GM21390 (cell line): ENCODE data around the gene PDGFD.

Experiments used
- ATAC-seq: cut with Tn5 transposase; IDR thresholded peaks from one replicate; pipeline ENCODE4 v1.9.1; 2021; ENCODE audit not compliant: unreplicated experiment

PDGFD gene

DNA sequence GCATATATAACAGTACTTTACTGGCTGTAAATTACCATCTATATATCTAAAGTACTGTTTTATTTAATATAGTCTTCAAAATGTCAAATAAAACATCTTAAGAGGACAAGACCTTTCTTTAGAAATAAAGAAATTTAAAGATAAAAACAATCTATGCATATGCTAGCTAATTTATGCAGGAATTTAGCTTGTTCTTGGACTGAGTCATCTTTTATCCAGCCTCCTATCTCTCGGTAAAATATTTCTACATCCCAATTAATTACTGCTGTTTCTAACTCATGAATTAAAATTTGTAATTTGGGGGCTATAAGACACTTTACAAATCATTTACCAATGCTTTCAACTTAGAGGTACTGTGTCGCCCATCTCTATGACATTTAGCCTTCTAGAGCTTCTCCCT, 200.3 kb downstream of the PDGFD start:
- no peak for ATAC-seq

GRCh38 chr11:103961010-103961409, 202.9 kb downstream of the PDGFD start:
- no peak for ATAC-seq

GRCh38 chr11:103960108-103960507, 203.8 kb downstream of the PDGFD start:
- ATAC-seq = no peak

DNA sequence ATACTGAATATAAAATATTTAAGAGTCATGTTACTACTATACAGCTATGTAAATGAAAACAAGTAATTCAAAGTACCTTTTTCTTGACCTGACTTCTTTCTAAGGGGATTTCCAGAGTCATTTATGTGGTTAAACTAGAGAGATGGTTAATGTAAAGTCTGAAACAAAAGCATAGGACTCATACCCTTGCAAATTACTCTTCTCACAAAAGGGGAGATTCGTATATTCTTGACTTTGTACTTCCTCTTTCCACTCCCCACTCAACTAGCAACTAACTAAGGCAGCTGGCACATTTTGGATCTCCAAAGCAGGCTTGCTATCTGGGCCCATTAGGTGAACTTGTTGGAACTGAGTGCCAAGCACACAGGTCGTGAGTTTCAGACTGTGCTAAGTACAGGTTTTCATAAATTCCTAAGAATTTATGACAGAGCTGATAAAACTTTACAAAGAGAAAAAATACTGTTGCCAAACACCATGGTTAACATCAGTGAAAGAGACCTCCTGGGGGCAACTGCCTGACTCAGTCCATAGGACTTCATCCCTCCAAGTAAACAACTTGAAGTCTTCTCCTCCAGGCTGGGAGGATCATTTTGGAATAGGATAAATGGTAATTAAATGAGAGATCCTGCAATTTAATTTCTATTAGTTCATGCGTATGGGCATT, 204.5 kb downstream of the PDGFD start:
- peak; percentile 96 for ATAC-seq

DNA sequence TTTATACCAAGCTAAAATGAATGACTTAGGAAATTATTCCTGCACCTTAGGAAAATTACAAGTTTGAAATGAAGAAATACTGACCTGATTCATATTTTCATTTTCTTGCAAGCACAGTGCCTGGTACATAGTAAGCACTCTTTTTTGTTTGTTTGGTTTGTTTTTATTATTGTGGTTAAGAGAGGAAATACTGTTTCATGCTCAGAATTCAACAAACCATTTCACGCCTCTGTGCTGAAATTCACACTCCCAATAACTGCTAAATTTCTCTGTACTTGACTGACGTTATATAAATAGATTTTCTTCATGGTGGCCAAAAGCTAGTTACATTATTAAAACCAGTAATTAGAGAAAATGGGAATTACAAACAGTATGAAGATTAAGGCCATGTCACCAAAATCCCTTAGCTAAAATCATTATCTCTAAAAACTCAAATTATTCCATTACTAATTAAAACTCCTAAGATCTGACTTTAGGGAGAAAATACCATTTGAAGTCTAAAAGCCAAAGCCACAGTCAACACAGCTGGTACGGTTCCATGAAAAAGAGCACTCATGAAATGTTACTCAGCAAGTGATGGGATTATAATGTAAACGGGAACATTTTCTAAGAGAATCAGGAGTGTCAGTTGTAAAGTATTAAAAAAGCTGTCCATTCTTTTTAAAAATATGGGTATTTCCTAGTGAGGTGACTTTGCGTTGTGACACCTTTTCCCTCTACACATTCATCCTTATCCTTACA, 205.3 kb downstream of the PDGFD start:
- peak; percentile 62 for ATAC-seq

DNA sequence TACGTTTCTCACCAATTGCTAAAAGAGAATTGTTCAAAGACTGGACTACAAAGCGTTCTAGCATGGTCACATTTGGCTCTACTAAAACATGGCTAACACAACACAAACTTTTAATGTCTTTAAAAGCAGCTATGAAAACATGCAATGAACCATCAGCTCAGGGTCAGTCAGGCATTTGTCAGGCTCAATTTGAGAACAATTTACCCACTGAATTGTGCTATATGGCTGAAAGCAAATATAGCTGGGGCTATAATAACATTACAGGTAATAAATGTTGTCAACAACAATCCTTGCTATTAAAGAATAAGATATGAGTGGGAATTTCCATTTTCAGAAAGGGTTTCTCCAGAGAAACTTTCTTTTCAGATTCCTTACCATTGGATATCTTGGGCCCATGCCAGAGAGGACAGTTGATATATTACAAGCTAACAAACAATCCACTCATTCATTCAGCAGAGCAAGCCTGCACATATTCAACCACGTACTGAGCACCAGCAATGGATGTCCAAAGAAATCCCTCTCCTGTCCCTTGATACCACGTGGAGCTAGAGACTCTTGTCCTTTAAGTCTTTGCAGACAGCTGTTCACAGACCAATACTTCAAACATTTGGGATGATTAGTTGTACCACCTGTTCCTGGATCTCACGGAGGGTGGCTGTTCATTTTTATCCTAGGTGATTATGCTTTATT, 210.0 kb downstream of the PDGFD start:
- ATAC-seq = no peak

DNA sequence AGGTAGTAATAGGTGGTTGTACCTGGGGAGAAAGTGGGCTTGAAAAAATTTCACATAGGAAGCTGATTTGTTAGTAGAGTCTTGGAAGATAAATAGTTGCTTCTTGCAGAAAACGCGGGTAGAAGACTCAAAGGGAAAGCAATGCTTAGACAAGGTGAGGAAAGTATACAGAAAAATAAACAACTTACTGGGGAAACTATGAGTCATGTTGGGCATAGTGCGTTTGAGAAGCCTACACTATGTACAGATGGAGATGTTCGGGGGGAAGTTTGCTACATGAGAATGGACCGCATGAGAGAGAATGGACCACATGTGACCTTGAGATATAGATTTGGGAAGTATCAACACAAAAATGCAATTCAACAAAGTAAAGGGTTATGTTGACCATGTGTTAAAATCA, 214.2 kb downstream of the PDGFD start:
- ATAC-seq = no peak

DNA sequence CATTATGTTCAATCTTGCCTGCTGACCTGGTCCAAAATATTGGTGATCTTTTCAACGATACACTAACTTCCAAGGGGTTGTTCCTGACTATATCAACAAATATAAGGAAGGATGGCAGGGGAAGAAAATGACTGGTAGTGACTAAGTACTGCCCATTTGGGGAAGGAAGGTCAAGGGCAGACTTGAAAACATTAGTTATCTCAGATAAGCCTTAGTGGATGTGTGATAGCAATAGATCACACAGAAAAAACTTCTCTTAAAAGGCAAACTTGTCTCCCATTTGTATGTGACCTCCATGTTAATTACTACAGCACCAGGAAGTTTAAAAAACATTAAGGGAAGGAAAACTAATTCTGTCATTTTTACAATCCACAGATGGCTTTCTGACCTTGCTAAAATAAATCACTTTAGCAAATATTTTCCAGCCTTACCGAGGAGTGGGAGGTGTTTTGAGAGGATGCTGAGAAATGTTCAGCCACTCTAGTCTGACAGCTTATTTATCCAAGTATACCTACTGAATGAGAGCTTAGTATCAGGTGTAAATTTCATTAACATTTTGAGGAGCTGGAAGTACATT, 215.7 kb downstream of the PDGFD start:
- ATAC-seq = no peak

GRCh38 chr11:103947546-103947919, 216.4 kb downstream of the PDGFD start:
- ATAC-seq = no peak

DNA sequence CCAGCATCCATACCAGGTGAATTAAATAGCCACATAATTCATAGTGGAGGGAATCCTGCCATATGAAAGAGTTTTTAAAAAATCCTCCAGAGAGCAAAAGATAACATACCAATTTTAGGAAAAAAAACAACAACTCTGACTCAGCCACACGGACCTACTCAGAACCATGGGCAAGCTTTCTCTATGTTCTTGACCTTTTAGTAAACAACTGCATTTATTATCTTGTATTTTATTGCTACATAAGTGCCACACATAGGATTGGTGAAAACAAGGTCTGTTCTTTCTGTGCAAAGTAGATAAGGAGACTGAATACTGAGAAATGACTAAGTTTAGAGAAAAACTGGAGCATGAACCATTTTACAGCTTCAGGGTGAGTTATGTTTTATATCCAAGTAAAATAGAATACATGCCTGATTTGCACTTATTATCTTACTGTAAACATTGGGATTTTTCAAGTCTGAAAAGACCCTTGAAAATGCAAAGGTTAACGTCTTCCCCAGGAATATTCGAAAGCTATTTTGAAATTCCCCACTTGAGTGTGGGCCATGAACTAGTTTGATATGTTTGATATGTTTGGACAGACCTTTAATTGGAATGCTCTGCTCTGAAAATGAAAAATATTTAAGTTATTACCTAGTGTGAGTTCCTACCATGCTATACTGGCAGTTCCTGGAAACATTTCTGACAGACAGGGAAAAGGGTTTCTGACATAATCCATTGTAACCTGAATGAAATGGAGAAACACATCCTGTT, 217.0 kb downstream of the PDGFD start:
- ATAC-seq = no peak

DNA sequence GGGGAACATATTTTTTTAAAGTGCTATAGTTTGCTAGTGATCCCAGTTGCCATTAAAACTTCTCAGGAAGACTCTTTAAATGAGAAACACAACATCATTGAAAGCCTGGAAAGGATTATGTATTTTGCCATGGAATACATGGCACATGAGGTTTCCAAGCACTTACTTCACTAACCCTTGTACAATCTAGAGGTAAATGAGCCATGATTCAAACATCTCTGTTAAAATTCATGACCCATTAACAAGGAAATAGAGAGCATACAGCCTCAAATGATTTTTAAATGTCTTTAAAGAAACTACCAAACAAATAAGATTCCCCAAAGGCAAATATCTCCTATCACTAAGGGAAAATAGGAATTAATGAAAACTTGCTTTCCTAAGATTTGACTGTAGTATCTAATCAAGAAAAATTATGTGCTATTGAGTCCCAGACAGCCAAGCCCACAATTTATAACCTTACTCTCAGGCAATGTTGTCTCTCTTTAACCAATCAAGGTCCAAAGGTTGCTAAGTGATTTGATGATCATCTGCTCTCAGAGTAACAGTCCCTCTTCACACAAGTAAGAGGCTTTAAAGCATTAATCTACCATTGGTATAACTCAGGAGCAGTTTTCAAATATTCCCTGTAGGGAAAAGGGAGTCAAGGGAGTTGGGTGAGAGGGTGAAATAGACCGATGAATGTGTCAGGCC, 219.6 kb downstream of the PDGFD start:
- no peak for ATAC-seq

GRCh38 chr11:103942646-103943045, 221.3 kb downstream of the PDGFD start:
- no peak for ATAC-seq

- ATAC-seq = no peak
Measured at GRCh38 chr11:103940551-103940950, 223.4 kb downstream of the PDGFD start.

GRCh38 chr11:103939694-103940093, 224.3 kb downstream of the PDGFD start:
- ATAC-seq = no peak

DNA sequence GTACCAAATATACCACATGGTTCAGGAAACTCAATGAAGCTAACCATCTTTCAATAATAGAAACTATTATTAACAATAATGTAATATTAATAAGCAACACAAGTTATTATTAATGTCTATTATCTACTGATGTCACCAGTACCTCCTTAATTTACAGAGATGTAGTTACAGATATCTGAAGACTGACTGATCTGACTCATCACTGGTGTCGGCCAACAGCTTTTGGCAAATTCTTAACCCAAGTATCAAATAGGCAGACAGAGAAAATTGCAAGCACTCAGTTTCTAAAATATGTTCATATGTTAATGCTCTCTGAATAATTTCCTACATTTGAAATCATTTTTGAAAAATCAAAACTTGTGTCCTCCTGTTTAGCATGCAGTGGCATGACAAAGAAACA, 227.9 kb downstream of the PDGFD start:
- ATAC-seq = peak; percentile 52

GRCh38 chr11:103935219-103935618, 228.7 kb downstream of the PDGFD start:
- no peak for ATAC-seq

GRCh38 chr11:103929170-103929903, 234.6 kb downstream of the PDGFD start:
- peak; percentile 92 for ATAC-seq

DNA sequence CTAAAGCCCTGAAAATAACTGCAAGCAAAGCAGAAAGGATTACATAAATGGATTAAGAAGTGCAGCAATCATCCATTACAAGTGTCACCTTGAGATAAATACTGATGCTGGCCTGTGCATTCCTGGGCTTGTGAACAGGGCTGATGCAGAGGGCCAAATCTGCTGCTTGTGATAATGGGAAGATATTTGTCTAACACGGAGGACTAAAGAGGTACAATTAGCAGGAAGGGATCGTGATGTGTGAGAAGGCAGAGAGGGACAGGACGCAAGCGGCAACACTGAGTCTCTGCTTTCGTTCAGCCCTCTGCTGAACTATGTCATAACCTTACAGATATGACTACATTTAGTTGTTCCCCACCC, 235.2 kb downstream of the PDGFD start:
- ATAC-seq = peak; percentile 11

DNA sequence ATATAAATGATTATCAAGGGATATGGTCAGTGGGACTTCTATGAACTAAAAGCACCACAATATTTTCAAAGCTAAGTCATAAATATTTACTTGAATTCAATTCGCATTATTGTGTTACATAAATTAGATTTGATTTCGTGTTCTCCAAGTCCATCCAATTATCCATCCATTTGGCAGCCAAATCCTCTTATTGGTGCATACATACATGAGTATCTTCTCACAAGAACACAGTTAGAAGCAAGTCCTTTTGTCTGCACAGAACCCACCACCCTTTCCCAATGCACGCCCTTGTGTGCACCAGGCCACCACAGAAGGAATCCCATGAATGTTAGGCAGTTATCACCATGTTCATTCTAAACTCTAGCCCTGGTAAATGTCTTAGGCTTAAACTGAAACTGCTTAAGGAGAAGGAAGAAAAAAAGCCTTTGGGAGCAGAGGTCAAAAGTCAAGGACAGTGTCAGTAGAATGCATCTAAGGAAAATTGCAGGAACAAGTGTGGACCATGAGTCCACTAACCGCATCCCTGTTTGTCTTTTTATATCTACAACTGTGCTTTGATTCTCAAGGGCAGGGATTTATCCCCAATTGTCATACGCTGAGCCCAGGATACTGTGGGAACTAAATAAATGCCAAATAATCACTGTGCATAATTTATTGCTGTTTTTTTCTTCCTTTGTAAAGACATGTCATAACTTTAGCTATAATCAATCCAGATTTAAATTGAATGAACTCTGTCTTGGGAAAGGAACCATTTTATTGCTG, 235.7 kb downstream of the PDGFD start:
- no peak for ATAC-seq
